AG08395 (cell line): ENCODE results near the gene RABL3.
"Not testable (repeated sequence)": the region's sequence is repeated elsewhere in the genome, so short reads cannot be mapped to it uniquely, and the experiment has no call there.

Experiments
- DNase-seq: peaks from one replicate; pipeline ENCODE4 v3.0.0; 2012; ENCODE audit warnings: mixed read lengths, low spot score

RABL3 gene

DNA sequence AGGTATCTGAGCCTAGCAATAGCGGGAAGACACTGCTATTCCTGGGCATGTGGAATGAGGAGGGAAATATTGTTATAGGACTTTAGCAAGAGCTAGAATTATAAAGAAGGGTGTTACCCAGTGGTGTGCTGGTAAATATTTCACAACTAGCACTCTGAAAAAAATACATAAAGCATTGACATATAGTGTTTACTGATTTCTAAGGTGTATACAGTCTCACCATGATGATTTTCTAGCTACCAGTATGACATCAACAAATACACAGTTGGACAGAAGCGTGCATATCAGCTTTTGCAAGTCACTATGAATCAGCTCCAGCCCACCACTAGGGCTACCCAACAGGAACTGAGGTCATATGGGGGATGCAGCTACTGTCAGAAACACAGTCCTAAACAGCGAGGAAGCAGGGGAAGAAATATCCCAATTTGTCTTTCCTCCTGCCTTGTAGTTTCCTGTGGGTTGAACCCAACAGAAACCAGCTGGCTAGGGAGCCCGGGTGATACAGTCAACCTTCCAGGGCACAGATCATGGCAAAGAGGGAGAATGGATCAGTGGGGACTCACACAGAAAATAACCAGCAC is 99.9 kb downstream of the RABL3 start:
- DNase-seq = no peak

DNA sequence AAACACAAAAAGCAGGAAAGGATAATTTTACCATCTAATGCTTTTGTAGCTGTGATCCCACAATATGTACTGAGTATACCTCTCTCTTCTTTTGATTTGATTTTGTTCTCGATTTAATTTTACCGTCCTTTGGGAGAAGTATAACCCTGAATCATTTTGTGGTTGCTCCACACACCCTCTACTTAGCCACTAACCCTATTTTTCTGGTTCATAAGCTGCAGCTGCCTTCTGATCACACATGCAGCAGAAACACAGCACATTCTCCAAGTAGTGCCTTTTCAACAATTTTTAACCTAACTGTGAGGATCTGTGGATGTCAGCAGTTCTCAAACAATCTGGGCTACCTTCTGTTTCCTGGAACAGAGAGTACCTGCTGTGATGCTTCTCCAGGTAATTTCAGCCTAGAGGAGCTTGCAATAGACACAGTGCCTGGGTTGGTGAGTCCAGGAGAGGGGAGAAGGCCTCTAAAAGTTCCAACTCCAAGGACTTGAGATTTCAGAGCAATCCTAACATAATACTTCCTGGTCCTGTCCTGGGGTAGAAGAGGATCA is 100.5 kb downstream of the RABL3 start:
- no peak for DNase-seq

DNA sequence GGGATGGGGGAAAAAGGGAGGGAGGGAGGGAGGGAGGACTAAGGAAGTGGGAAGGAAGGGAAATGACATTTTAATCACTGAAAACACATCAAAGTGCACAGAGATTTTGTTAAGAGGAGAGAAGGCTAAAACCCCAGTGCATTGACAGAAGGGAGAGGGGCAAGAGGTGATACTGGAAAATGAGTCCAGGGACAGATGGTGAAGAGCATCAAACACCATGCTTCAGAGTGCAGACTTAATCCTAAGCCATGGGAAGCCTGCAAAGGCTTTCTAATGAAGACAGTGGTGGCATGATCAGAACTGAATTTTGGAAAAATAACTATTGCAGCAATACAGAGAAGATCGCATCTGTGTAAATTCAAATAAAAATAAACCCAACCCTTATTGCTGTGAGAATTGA is 102.1 kb downstream of the RABL3 start:
- no peak for DNase-seq

DNA sequence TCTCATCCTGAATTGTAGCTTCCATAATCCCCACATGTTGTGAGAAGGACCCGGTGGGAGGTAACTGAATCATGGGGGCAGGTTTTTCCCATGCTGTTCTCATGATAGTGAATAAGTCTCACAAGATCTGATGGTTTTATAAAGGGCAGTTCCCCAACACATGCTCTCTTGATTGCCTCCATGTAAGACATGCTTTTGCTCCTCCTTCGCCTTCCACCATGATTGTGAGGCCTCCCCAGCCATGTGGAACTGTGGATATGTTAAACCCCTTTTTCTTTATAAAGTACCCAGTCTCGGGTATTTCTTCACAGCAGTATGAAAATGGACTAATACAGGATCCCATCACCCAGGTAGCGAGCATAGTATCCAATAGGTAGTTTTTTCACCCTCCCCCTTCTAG is 103.5 kb downstream of the RABL3 start:
- DNase-seq = not testable (repeated sequence)

DNA sequence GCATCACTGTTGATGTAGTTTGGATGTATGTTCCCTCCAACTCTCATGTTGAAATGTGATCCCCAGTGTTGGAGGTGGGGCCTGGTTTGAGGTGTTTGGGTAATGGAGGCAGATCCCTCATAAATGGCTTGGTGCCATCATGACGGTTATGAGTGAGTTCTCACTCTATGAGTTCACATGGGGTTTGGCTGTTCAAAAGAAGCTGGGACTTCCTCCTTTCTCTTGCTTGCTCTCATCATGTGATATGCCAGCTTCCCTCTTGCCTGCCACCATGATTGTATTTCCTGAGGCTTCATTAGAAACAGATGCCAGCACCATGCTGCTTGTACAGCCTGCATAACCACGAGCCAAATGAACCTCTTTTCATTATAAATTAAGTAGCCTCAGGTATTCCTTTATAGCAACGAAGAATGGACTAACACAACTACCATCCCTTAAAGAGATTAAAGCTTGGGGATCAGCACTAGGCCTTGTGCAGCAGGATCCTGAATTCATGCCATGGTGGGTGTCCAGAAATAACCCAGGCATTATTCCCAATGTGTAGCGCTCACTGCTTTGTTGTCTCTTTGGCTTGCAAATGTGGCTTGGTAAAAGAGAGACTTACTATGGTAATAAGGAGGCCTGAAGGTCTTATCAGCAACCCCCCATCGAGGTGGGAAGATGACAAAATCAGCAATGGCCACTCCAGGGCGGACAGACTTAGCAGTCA is 104.3 kb downstream of the RABL3 start:
- no peak for DNase-seq

DNA sequence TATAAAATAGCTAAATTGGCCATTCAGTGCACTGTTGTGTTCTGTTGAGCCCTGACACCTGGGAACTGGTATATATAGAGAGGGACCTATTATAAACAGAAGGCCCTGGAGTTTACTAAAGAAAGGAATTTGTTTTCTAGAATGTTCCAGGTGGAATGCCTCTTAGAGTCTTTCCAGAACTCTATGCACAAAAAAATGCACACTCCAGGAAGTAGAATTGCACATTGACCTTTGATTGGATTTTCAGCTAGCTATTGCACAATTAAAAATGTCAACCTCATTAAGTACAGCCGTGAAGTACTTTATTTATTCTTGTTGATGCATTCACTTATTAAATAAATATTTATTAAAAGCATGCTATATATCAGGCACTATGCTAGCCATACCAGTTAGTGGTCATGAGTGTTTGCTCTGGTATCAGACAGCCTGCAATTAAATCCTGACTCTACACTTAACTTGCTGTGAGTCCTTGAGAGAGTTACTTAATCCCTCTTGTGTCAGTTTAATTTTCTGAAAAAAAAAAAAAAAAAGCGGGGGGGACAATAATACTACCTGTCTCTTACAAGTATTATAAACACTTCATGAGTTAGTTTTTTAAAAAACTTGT is 105.4 kb downstream of the RABL3 start:
- no peak for DNase-seq
